NCI-H2196 treated with DMSO at 0.1 percent for 48 hours (cell line): ENCODE data around the gene INTS6.

ENCODE experiments used
- DNase-seq: peaks from one replicate; lab custom pipeline; 2025; ENCODE audit not compliant: unreplicated experiment; lab: John Stamatoyannopoulos, UW

INTS6 gene

DNA sequence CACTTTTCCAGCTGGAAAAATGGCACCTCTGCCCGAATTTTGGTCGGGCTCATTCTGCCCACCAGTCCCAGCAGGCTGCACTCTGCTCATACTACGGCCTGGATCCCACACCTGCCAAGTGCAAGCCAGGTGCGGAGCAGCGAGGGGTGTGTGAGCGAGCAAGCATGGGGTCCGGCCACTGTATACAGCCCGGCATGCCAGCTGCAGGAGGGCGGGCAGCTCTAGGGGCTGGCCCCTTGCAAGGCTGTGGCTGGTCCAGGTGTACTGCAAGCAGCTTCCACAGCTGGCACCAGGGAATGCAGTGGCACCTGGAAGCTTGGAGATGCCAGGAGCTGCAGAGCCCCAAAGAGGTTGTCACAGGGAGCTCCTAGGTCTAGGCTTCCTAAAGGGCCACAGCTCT lies 2.7 kb upstream of the INTS6 start:
- no peak for DNase-seq

DNA sequence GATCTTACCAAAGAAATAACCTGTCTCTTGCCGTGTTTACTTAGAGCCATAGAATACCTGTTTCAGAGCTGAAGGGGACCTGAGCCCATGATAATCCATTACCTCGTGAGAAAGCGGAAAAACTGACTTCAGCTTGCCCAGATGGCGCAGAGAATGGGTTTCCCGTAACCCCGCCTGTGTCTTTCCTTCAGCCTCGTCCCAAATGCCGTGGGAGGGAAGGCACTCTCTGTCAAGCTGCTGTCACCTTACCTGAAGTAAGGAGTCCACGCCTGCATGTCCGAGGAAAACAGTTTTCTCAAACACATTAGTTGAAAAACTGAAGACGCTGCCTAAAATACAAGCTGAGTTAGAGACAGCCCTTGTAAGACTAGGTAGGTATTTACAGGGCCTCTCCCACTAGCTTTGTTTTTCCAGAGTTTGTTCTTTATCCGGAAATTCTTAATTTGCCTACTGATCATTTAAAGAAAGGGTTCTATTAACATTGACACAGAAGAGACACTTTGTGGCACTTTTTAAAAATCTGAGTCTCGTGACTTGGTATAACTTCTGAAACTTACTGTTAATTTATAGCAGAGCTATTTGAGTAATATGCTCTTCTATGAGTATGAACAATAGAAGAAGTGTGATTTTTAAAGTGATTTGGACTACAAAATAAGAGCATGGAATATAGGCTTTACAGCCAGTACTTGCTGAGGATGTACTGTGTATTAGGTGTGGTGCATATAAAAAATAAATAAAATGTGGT lies 1.3 kb upstream of the INTS6 start:
- DNase-seq = no peak

DNA sequence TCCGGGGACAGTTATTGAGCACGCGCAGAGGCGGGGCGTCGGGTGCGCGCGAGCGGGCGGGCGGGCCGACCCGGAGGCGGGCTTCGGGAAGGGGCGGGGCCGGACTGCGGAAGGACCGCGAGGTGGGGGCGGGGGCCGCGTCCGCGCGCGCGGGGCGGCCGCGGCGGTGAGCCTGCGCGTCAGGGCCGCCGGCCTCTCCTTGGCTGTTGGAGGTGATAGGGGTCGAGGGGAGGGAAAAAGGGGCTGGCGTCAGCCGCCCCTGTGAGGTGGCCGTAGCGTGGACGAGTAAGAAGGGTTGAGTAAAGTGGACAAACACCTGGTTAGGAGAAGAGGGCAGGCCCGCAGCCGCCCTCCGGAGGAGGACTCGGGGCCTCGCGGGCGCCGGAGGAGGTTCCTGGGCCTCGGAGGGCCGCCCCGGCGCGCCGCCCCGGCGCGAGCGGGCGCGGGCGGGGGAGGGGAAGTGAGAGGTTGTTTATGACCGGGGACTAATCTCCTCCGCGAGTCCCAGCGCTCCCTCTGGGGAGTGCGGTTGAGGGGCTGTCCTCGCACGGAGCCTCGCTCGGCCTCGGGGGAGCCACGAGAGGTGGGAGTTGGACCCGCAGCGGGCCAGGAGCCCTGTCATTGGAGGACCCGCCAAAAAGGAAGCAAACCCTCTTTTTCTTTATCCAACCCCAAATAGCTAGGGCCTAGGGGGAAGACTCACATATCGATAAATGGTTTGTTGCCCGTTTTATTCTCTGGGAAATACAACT lies 547 bp upstream of the INTS6 start:
- DNase-seq = peak; percentile 49

DNA sequence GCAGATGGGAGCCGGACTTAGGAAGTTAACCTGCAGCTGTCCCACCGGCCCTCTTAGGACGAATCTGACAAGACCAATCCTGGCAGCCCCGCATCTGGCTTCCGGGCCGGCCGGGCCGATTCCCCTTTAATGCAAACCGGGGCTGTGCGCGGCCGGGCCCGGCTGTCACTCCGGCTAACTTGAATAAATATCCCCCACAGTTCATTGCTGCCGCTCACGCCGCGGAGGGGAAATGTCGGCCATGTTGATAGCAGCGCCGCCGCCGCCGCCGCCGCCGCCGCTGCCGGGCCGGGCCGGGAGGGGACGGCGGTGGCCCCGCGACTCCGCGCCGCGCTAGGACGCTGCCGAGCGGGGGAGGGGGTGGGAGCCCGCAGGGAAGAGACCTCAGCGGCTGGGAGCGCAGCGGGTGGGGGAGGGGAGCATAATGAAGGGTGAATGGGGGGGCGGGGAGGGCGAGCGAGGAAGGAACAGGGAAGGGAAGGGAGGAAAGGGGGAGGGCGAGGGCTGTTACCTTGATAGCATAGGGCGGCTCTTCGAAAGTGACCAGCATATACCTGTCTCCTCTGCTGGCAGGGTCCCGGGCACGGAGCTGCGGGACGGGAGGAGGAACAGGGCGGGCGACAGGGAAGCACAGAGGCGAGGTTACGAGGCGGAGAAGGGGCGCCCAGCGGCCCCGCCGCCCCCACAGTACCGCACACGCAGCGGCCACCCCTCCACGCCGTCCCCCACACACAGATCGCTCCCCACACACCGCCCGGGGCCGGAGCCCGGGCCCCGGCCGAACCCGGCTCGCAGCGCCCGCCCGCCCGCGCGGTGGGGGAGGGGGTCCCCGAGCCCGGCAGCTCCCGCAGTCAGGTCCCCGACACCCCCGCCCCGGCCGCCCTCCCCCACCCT lies 1.1 kb downstream of the INTS6 start:
- peak; percentile 3 for DNase-seq

DNA sequence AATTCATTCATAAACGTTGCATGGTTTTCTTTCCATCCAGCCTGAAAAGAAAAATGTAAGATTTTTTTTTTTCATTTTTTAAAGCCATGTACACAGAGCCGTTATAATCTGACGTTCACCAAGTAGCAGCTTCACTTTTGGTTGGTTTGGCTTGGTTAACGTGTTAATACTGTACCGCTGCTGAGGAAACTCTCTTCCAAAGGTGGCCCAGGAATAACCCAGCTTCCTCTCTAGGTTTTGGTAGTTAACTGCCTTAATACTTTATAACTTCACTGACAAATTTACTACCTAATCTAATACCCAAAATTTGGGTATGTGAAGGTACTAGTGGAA lies 1.7 kb downstream of the INTS6 start:
- no peak for DNase-seq

DNA sequence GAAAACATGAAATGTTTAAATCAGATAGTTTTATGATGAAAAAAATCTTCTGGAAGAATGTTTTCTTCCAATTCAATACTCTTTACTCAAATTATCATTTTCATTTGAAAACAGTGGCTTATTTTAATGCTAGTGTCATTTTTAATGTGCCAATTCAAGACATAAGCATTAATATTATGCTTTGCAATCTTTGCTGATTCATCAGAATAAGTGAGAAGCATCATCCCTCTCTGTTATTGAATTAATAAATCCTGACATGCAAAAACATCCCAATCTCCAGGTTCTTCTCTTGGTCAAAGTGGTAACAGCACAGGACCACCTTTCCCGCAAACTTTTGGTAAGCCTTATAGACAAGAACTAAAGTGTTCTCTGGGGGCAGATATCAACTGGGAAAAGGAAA lies 3.8 kb downstream of the INTS6 start:
- DNase-seq = no peak

DNA sequence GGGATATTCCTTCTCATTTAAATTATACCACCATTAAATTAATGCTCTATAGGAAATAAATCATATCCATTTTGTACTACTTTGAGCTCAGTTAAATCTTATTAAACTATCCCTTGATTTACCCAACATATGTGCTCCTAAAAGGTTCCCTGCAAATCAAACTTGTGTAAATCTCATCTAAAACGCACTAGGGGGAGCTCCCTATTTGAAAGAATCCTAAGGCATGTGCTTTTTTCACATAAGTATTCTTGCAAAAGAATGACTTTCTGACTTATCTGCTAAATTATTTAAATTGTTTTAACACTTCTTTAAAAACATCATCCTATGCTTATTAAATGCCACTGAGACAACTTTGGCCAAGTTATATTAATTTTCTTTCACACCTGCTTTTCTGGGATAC lies 7.9 kb downstream of the INTS6 start:
- DNase-seq = no peak

DNA sequence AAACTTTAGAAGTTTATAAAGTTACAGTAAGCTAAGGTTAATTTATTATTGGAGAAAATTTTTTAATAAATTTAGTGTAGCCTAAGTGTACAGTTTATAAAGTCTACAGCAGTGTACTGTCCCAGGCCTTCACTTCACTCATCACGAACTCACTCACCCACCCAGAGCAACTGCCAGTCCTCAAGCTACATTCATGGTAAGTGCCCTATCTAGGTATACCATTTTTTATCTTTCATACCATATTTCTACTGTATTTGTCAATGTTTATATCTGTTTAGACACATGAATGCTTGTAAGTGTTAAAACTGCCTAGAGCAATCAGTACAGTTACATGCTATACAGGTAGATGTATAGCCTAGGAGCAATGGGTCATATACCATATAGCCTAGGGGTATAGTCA lies 12.5 kb downstream of the INTS6 start:
- DNase-seq = no peak

DNA sequence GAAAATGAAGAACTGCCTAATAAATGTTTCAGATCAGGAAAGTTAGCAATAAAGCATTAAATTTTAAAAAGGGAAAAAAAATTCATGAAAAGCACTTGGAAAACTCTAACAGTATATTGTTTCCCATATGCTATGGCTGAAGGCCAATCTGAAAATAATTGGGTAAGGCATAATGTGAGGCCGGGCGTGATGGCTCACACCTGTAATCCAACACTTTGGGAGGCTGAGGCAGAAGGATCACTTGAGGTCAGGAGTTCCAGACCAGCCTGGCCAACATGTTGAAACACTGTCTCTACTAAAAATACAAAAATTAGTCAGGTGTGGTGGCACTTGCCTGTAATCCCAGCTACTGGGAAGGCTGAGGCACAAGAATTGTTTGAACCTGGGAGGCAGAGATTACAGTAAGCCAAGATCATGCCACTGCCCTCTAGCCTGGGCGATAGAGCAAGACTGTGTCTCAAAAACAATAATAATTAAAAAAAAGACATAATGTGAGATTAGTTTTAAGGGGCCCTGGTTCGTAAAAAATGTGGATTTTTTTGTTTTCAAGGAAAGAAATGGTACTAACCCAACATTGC lies 15.2 kb downstream of the INTS6 start:
- DNase-seq = no peak

DNA sequence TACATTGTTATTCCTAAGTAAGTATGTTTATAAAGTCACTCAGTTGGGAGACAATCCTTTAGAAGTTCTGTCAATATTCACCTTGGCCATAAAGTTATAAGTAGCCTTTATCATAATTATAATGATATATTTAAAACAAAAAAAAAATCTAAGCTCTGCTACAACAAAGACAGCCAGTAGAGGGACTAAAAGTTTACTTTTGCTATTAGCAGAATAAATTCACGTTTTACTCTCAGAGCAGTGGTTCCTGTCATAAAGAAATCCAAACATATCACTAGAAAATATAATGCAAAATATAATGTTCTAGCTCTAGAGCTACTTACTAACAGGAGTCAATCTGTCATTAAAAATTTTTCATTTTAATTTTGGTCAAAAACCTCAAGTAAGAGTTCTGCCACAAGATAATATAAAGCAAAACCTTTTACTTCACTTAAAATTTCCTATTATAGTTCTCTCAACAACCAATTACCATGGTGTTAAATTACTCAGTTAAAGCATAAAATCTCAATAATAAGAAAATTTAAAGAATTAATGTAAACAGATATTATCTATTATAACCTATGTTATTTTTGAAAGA lies 17.7 kb downstream of the INTS6 start:
- DNase-seq = no peak

DNA sequence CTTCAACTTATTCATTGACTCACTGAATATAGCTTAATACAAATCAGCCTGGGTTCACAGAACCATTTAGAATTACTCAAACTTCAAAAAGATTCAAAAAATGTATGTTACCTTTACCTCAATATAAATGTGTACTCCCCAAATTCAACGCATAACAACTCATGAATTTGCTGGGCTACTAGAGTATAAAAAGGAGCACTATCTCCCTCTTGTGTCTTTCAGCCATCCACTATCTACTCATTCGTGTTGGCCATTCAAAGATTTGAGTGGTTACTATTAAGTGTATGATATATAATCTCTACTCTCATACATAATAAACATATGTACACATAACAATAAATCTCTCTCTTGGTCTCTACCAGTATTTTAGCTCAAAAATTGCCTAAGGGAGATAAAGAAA lies 20.3 kb downstream of the INTS6 start:
- no peak for DNase-seq

DNA sequence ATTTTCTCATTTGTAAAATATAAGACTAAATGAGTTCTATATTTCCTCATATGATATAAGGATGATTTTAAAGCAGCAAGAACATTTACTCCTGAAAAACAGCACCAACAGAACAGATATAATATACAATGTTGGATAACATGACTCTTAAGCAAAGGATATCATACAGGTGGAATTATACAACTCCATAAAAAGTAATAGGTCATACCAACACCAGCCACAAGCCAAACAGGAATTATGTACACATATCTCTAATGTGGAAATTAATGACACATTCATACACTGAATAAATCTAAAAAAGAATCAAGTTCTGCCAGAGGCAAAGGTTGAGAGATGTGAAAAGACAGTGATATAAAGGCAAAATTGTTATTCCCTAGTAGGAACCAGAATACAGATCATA lies 25.9 kb downstream of the INTS6 start:
- no peak for DNase-seq

DNA sequence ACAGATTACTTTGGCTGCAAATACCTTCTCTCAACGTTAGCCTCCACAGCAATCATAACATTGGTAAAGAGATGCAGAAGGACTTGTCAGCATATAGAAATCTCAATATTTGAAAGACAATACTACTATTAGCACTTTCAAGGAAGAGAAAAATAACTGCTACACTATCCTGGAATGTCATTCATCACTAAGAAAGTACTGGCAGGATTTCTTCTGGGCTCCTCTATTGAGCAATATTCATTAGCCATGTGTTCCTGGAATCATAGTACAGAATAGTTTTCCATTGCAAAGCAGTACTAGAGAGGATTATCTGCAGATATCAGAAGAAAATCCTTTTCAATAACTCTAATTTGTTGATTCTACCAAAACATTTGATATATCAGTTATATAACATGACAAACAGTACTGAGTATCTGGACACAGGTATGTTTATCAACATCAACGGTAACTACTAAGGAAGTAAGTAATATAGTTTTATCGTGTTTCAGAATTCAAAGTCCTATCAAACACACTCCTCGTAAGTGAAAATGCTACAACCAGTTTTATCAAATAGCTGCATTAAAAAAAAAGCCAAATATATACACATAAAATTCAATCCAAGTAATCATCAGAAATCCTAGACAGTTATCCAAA lies 27.3 kb downstream of the INTS6 start:
- DNase-seq = no peak

DNA sequence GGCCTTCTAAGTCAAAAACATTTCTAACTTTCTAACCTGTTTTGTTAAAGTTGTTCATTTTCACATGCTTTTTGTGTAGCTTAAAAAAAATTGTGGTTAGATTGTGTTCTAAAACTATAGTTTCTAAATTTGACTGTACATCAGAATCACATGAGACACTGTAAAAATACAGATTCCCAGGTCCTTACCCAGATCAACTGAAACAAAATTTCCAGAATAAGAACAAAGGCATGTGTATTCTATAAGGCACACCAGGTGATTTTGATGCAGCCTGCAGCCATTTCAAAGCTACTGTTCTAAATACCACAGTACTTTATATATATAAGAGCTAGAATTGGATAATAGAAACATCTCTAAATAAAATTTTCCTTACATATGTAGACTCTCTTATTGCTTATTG lies 29.1 kb downstream of the INTS6 start:
- no peak for DNase-seq

DNA sequence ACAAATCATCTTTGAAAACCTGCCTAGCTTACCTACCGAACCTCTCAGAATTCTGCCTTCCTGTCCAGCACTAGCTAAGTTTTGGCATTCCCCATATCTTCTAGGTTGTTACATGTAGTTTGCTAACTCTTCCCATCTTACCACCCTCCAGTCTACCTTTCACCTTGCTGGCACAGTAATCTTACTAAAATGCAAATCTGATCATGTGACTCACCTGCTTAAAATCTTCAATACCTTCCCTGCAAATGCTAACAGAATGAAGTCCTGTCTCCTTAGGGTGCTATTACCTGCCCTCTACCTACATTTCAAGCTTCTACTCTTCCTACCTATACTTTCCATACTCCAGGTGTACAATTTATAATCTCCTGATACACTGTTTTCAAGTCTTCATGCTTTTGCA lies 30.4 kb downstream of the INTS6 start:
- DNase-seq = no peak

DNA sequence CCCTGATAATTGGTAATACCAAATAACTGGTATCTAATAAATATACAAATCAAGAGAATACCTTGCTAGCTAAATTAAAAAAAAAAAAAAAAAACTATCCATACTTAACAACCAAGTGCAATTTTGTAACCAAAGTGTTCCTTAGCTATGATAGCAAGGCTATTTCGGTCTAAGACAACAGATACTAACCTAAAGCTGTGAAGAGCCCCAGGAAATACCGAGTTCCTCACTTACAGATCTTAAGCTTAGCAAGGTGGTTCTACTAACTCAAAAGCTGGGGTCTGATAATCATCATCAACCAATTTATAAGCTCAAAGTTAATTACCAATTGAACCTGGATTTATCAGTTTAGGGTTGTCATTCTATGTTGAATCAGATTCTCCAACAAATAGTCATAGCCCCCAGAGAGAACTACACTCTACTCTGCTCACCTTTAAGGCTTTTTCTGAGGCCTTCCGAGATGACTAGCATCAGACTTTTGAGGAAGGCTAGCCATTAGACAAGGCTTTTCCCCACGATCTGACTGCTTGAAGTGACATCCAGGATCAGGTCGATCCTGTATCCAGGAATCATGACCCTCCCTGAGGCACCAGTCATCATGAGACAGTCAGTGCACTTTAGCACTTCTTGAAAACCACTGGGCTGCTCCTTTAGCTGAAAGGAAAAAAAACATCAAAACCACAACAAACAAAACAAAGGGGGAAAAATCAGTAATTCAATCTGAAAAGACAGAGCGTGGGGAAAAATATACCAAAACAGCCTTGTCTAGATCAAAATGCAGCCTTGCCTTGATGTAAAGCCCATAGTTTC lies 31.9 kb downstream of the INTS6 start:
- DNase-seq = no peak

DNA sequence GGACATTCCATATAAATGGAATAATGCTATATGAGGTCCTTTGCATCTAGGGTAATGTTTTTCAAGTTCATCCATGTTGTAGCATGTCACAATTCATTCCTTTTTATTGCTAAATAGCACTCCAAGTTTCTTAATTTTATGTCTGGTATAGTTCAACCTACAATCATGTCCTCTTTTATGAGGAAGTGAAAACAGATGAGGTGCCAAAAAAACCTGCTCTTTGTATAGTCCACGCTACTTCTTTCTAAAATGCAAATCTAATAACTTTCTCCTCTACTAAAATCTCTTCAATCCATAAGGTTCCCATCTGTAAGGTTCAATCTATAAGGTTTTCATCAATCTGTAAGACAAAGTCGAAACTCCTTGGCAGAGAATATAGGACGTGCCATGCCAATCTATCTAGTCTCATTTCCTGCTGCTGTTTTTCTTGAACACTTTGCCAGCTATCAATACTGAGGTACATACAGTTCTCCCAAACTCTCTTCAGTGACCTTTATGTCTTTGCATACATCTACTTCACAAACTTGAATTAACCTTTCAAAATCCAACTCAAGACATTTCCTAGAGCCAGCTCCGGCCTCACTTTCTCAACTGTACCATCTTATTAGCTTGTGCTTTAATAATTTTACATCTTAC lies 33.7 kb downstream of the INTS6 start:
- DNase-seq = no peak

DNA sequence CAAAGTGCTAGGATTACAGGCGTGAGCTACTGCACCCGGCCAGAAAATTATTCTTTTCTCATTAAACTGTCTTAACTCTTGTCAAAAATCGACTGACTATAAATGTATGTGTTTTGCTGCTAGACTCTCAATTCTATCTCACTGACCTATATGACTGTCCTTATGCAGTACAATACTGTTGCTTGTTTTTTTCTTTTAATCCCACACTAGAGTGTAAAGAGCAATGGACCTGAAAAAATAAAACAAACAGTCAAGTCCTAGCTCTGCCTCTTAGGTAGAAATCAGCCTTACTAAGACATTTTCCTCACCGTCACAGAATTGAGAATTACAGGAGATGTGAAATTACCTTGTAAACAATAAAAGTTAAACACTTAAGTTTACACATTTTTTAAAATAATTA lies 35.1 kb downstream of the INTS6 start:
- no peak for DNase-seq

DNA sequence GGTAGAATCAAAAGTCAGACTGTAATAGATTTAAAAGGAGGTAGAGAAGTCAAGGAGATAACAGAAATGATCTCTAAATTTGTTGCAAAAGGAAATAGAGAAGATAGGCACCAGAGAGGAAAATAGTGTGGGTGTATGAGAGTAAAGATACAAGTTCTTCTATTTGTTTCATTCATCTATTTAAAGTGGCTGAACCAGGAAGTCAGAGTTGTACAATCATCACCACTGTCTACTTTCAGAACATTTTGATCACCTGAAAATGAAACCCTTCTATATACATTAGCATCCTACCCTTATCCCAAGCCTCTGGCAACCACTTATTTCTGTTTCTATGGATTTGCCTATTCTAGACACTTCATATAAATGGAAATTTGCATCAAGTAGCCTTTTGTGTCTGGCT lies 36.7 kb downstream of the INTS6 start:
- DNase-seq = no peak
